Epithelial cell of proximal tubule (primary cell): Measurements from ENCODE around the gene GGCX. TPM values are rescaled to one million over a fixed set of nuclear protein-coding genes. Genes with fewer than 3 reads are reported as not detected.
"Not testable (repeated sequence)": the region's sequence is repeated elsewhere in the genome, so short reads cannot be mapped to it uniquely, and the experiment has no call there.

ENCODE experiments used
- DNase-seq: peaks from one replicate; pipeline ENCODE4 v3.0.0-alpha.2; 2011; ENCODE audit warnings: low read depth
- H3K4me3 ChIP-seq: 2 replicates; pipeline ENCODE4 v1.5.1; 2011; ENCODE audit warnings: low read depth, mild to moderate bottlenecking, low read length
- CTCF ChIP-seq: conservative IDR thresholded peaks from 2 replicates; pipeline ENCODE4 v1.5.1; 2012; ENCODE audit warnings: low read depth, mild to moderate bottlenecking, low read length
- total RNA-seq: library from RNA; depleted of rRNA; stranded (reverse); fragments of >200 nt; gene quantifications from 2 replicates; pipeline ENCODE4 v1.2.3, GENCODE V29; 2015

GGCX gene
- total RNA-seq, 1 donor from 2014 or later, result 58.2 TPM

DNA sequence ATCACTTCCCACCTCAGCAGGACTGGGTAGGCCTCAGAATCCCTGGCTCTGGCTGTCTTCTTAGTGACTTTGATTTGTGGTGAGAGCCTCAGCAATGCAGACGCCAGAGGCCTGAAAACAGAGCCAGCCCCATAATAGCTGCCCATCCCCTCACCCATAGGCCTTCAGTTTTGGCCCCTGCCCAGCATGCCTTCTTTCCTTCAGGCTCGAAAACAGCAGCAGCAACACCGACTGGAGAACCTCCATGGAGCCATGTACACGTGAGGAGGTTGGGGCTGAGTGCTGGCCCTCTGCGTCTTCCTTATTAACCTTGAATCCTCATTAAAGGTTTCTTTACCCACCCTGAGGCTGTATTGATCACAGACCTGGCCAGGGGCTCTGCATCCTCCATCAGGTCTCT lies 35.9 kb upstream of the GGCX start:
- DNase-seq, result no peak
- no peak overlapping the region for H3K4me3 ChIP-seq
- TF ChIP-seq CTCF, result no peak

GRCh38 chr2:85596486-85597143 lies 35.3 kb upstream of the GGCX start:
- peak overlapping the region; percentile 81 for H3K4me3 ChIP-seq
- no peak for TF ChIP-seq CTCF
- DNase-seq, result no peak

DNA sequence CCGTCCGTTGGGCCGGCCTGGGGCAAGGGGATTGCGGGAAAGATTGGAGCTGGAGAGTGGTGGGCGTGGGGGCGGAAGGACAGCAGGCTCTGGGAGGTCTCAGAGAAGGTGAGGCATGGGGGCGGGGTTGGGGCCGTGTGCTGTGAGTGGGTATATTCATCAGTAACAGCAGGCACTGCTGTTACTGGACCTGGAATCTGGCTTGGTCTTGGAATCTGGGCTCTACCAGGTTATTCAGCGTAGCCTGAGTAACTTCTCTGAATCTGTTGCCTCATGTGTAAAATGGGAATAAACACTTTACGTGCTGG lies 34.7 kb upstream of the GGCX start:
- H3K4me3 ChIP-seq, result peak overlapping the region; percentile 81
- no peak for TF ChIP-seq CTCF
- DNase-seq, result no peak

DNA sequence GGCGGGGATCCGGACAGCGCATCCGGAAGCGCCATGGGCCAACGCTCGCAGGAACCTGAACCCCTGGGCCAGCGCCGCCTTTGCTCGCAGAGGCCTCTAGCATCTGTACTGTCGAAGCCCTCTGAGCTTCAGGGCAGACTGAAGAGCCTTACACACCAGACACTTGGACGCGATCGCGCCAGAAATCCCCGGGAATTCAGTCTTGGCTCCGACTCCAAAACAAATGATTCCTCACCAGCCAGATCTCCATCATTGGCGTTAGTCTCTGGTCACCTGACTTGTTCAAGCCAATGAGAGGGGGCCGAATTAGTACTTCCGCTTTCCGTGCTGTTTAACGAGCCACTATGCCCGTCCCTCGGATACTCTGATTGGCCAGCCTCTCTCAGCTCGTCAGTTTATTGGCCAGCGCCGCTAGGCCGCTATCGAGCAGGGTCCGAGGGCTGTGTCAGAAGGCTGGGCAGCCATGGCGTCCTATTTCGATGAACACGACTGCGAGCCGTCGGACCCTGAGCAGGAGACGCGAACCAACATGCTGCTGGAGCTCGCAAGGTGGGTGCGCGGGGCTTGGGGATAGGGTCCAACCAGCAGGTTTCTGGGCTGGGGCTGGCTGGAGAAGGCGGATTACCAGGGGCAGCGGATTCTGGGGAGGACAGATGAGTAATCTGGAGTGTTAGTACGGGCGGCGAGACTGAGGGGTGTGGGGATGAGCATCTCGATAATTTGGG lies 34.2 kb upstream of the GGCX start, which contains the start of gene RNF181:
Gene RNF181 (plus strand): TSS at position 445 of the 725 bp plus-strand sequence. CDS start 19 bp downstream, at position 464.
- TF ChIP-seq CTCF, result no peak
- DNase-seq, result peak; percentile 96
- H3K4me3 ChIP-seq, result peak within 1 kb of the TSS; percentile 81

DNA sequence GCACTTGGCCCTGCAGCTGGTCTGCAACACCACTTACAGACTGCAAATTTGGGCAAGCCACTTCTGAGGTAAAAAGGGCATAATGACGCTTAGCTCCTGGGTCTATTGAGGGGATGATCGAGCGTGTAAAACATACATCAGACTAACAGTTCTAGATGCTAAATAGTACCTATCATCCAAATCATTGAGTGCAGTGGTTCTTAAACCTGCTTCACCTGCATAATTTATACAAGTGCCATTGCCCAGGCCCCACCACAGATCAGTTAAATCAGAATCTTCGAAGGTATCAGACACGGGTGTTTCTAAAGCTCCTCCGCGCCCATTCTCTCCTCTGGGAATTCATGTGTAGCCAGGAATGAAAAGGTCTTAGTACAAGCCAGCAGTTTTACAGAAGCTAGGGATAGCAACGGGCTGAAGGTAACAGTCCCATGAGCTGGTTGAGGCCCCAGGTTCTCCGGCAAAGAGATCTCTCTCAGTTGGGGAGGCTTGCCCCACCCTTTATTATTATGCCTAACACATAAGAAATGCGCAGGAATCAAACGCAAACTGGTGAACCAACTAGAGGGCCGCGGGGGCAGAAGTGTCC lies 33.5 kb upstream of the GGCX start:
- TF ChIP-seq CTCF, result no peak
- DNase-seq, result no peak
- H3K4me3 ChIP-seq, result peak overlapping the region; percentile 81

DNA sequence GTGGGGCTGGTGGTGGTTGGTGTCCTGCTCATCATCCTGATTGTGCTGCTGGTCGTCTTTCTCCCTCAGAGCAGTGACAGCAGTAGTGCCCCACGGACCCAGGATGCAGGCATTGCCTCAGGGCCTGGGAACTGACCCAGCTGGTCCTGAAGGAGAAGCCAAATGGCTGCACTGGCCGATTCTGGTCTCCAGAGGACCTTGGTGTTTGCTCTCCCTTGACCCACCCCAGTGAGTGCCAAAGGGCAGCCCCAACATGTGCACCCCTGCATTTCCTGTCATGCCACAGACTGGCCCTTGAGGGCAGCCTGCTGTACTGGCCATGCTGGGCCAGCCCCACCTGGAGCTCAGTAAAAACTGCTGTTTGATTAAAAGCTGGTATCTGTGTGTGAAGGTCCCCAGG lies 31.7 kb upstream of the GGCX start:
- no peak for DNase-seq
- no peak overlapping the region for H3K4me3 ChIP-seq
- TF ChIP-seq CTCF, result no peak

DNA sequence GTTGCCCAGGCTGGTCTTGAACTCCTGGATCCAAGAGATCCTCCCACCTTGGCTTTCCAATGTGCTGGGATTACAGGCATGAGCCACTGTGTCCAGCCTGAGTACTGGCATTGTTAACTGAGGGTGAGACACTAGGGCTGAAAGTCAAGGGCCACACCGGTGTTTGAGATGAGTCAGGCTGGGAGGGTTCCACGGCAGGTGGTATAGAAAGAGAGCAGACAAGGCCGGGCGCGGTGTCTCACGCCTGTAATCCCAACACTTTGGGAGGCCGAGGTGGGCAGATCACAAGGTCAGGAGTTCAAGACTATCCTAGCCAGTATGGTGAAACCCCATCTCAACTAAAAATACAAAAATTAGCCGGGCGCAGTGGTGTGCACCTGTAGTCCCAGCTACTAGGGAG lies 31.0 kb upstream of the GGCX start:
- H3K4me3 ChIP-seq, DNase-seq: not testable (repeated sequence)
